ENCODE measurements around the gene CFL1.
"Not testable (repeated sequence)": the region's sequence is repeated elsewhere in the genome, so short reads cannot be mapped to it uniquely, and the experiment has no call there.

The CFL1 gene

DNA sequence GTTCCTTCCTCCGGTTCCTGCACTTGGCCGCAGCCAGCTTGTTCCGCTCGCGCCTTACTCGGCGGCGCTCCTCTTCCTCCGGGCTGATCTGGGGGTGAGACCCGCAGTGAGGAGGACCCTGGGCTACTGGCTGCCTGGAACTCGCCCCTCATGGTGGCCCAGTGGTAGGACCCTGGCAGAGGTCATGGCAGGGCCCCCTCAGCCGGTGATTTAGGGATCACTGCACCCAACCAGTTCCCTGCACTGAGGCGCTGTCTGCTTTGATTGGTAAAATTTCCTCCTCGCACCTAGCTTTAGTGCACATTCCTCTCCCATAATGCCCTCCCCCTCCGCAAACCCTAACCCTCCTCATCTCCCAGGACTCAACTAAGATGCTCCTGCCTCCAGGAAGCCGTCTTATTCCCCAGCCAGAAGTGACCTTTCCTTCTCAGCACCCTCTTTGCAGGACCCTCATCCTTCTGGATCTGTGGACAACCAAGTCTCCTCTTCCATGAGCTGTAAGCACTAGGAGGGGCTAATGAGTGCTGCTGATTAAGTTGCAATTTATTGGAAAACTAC lies 36.1 kb upstream of the CFL1 start:
- H3K4me3 ChIP-seq (ENCODE audit: low read depth, low read length): no peak overlapping the region
- no peak for DNase-seq (ENCODE audit: low read depth)
- in situ Hi-C loops (cut with HindIII; ENCODE audit: low sequenced_read_pairs): no loop called here
- TF ChIP-seq, protein P1, sequence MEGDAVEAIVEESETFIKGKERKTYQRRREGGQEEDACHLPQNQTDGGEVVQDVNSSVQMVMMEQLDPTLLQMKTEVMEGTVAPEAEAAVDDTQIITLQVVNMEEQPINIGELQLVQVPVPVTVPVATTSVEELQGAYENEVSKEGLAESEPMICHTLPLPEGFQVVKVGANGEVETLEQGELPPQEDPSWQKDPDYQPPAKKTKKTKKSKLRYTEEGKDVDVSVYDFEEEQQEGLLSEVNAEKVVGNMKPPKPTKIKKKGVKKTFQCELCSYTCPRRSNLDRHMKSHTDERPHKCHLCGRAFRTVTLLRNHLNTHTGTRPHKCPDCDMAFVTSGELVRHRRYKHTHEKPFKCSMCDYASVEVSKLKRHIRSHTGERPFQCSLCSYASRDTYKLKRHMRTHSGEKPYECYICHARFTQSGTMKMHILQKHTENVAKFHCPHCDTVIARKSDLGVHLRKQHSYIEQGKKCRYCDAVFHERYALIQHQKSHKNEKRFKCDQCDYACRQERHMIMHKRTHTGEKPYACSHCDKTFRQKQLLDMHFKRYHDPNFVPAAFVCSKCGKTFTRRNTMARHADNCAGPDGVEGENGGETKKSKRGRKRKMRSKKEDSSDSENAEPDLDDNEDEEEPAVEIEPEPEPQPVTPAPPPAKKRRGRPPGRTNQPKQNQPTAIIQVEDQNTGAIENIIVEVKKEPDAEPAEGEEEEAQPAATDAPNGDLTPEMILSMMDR (IDR thresholded peaks at IDR 0.05; ENCODE audit: low read depth, low read length, missing control alignments): no peak

GRCh38 chr11:65892661-65893317 lies 34.8 kb upstream of the CFL1 start:
- DNase-seq (ENCODE audit: low read depth): no peak
- in situ Hi-C loops (cut with HindIII; ENCODE audit: low sequenced_read_pairs): no loop called here
- H3K4me3 ChIP-seq (ENCODE audit: low read depth, low read length): no peak overlapping the region
- TF ChIP-seq, protein P1 (IDR thresholded peaks at IDR 0.05; ENCODE audit: low read depth, low read length, missing control alignments): no peak

DNA sequence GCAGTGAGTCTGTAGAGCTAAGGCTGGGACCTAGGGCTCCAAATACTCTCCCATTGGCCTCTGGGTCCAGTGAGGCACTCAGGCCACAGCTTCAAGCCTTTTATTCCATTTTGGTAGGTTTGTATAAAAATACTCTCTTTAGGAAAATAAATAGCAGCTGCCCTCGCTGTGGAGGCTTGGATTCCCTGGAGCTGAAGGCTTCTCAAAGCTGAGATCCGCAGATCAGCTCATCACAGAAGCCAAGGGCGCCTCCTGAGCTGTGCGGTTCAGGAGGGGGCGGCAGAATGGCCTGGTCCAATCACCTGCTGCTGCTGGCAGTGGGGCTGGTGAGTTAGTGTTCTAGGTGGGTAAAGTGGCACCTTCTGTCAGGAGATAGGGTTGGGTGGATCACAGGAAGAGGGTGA lies 34.2 kb upstream of the CFL1 start:
- in situ Hi-C loops (cut with HindIII; ENCODE audit: low sequenced_read_pairs); DNase-seq (ENCODE audit: low read depth): not testable (repeated sequence)
- peak overlapping the region; percentile 72 for H3K4me3 ChIP-seq (ENCODE audit: low read depth, low read length)

- TF ChIP-seq, protein P1 (IDR thresholded peaks at IDR 0.05; ENCODE audit: low read depth, low read length, missing control alignments): peak; percentile 34
- DNase-seq (ENCODE audit: low read depth): no peak
- H3K4me3 ChIP-seq (ENCODE audit: low read depth, low read length): peak overlapping the region; percentile 72
- in situ Hi-C loops (cut with HindIII; ENCODE audit: low sequenced_read_pairs): no loop called here
These were observed 33.5 kb upstream of the CFL1 start for GRCh38 chr11:65891219-65892136.

DNA sequence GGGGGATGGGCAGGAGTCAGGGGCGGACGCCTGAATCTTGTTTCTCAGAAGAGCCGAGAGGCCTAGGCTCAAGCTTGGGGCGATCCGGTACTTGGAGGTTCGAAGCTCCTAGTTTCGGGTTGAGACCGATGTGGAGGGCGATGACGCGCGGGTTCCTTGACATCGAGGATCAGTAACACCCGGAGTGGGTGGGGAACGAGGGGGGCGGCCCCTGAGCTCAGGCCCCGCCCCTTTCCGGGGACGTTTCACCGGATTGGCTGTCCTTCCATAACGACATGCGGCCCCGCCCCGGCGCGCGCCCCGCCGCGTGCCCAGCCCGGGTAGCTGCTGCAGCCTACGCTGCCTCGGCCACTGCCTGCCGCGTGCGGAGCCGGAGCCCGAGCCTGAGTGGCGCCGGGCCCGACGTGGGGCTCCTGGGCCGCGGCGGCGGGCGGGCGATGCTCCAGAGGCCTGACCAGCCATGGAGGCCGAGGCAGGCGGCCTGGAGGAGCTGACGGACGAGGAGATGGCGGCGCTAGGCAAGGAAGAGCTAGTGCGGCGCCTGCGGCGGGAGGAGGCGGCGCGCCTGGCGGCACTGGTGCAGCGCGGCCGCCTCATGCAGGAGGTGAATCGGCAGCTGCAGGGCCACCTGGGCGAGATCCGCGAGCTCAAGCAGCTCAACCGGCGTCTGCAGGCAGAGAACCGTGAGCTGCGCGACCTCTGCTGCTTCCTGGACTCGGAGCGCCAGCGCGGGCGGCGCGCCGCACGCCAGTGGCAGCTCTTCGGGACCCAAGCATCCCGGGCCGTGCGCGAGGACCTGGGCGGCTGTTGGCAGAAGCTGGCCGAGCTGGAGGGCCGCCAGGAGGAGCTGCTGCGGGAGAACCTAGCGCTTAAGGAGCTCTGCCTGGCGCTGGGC lies 32.6 kb upstream of the CFL1 start, which contains the start of gene CCDC85B:
TSS of gene CCDC85B (plus strand) at position 350 of the 895 bp plus-strand sequence. CDS start at position 461, 111 bp downstream.
- in situ Hi-C loops (cut with HindIII; ENCODE audit: low sequenced_read_pairs): no loop called here
- H3K4me3 ChIP-seq (ENCODE audit: low read depth, low read length): peak within 1 kb of the TSS; percentile 72
- peak; percentile 81 for DNase-seq (ENCODE audit: low read depth)
- TF ChIP-seq, protein P1 (IDR thresholded peaks at IDR 0.05; ENCODE audit: low read depth, low read length, missing control alignments): peak; percentile 4

DNA sequence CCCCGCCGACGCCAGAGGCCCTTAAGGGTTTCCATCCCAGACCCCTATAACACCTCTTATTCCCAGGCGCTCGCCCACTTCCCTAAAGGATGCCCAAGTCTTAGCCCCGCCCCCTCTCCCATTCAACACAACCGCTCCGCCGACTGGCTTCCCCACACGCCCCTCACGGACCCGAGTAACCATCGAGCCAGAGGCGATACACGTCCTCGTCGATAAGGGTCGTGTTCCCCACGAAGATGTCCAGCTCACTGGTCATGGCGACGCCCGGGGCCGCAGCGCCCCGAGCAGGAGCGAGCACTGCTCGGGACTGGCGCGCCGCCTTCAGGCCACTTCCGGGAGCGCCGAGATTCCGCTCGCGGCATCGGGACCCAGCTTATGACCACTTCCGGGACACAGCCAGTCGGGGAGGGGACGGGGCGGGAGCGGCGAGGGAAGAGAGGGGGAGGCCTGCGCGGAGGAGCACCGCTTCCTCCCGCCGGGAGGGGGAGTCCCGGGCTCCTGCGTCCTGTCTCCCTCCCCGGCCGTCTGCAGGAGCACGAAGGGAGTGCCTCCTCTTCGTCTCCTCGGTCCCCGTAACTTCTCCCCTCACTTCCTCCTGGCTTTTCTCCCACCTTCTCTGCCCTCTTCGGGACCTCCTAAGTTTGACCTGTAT lies 30.3 kb upstream of the CFL1 start, which contains the start of gene FIBP:
TSS of gene FIBP (minus strand) at position 309 of the 652 bp plus-strand sequence. CDS start at position 256, 53 bp downstream.
- peak within 1 kb of the TSS; percentile 81 for H3K4me3 ChIP-seq (ENCODE audit: low read depth, low read length)
- peak; percentile 89 for DNase-seq (ENCODE audit: low read depth)
- in situ Hi-C loops (cut with HindIII; ENCODE audit: low sequenced_read_pairs): no loop called here
- TF ChIP-seq, protein P1 (IDR thresholded peaks at IDR 0.05; ENCODE audit: low read depth, low read length, missing control alignments): peak; percentile 84
